ENCODE data around the gene IFI27L2. TPM values are rescaled to one million over a fixed set of nuclear protein-coding genes. Genes with fewer than 3 reads are reported as not detected.
A peak's percentile ranks its signal among the peaks of the same experiment; 100 is the strongest.

Gene IFI27L2
- total RNA-seq, 1 experiment from 2014 or later, result 144 TPM

DNA sequence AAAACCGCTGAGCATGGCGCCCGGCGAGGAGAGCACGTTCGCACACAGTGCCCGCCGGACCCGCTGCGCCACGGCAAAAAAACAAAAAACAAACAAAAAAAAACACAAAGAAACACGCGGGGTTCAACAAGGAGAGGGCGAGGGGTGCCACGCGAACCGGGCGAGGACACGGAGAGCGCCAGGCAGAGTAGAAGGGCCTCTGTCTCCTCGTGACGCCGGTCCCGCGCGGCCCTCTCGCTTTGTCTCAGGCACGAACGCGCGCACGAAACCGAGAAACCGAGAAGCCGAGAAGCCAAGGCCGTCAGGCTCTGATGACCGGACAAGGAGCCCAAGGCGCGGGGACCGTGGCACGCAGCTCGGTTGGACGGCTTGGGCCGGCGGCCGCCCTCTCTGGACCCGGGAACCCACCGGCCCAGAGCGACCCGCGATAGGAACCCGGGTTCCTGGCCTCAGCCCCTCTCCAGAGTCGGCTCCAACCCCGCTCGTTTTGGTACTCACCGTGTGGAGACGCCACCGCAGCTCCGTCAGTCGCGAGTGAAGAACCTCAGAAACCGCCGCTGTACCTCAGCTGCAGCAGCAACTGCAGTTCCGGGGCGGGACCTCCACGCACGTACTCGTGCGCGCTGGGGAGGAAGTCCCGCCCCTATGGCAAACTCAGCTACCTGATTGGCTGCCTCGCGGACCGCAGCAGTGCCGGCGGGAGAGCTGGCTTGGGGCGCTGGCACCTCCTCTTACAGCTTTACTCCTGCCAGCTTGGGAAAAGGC lies 48.6 kb downstream of the IFI27L2 start, which contains the start of the genes DDX24 and IFI27L1:
TSS of gene DDX24 (minus strand) at position 582 of the 765 bp plus-strand sequence. CDS start 1,460 bp downstream, outside the sequence.
TSS of gene IFI27L1 (plus strand) at position 690 of the 765 bp plus-strand sequence. CDS start 15,628 bp downstream, outside the sequence.
- DNase-seq (ENCODE audit: low read depth), result peak; percentile 83
- in situ Hi-C loops (cut with HindIII; ENCODE audit: low pct_unique_long_range_greater_than_20kb, low sequenced_read_pairs), result no loop called here

DNA sequence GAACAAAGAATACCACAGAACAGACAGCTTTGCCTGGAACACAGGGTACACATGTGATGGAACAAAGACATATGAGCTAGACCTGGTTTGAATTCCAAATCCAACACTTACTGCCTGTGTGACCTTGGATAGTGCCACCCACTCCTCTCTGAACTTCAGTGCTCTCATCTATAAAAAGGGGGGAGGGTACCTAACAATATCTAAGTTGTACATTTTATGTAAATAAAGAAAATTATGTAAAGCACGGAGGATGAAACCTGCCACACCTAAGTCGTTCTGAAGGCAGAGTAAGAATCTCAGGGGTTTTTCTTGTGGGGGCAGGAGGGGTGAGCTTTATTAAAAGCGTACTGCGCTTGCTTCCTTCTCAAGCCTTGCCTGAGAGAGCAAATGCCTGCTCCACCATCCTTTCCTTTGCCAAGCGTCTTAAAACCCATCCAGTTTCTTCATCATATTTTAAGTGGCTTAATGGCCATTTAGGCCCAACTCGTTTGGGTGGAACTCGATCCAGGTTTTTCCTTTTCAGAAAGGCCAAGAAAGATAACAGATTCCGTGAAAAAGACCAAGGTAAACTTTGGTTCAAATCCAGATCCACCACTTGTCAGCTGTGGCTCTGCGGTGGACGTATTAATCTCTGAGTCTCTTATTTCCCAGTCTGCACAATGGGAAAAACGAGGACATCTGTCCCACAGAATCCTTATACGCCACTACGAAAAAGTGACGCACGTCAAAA lies 49.3 kb downstream of the IFI27L2 start:
- in situ Hi-C loops (cut with HindIII; ENCODE audit: low pct_unique_long_range_greater_than_20kb, low sequenced_read_pairs), result no loop called here
- no peak for DNase-seq (ENCODE audit: low read depth)

DNA sequence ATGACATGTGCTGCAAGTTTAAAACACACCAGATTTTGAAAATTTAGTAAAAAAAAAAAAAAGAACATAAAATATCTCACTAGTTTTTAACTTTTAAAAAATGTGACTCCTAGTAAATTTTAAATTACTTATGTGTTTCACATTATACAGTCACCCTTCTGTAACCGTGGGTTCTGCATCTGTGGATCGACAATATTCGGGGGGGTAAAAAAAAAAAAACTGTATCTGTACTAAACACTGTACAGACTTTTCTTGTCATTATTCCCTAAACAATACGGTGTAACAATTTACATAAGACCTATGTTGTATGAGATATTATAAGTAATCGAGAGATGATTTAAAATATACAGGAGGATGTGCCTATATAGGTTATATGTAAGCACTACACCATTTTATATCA lies 51.6 kb downstream of the IFI27L2 start:
- in situ Hi-C loops (cut with HindIII; ENCODE audit: low pct_unique_long_range_greater_than_20kb, low sequenced_read_pairs), result no loop called here
- DNase-seq (ENCODE audit: low read depth), result no peak

Other genes starting within 250 kb of the IFI27L2 start
- not detected in 2 replicates for gene FAM181A, start 202.3 kb downstream of the IFI27L2 start, total RNA-seq (2014; rRNA removed; shearing (Covaris generic); ENCODE audit: low replicate concordance)
- gene ASB2, start 153.0 kb downstream of the IFI27L2 start, total RNA-seq (2014; rRNA removed; shearing (Covaris generic); ENCODE audit: low replicate concordance), result 1.9 and 6.3 TPM in 2 replicates
- not detected in 2 replicates for gene CCDC197, start 132.3 kb downstream of the IFI27L2 start, total RNA-seq (2014; rRNA removed; shearing (Covaris generic); ENCODE audit: low replicate concordance)
- gene OTUB2, start 103.3 kb downstream of the IFI27L2 start, total RNA-seq (2014; rRNA removed; shearing (Covaris generic); ENCODE audit: low replicate concordance), result 2.9 and 3.2 TPM in 2 replicates
- gene DDX24, start 48.4 kb downstream of the IFI27L2 start, total RNA-seq (2014; rRNA removed; shearing (Covaris generic); ENCODE audit: low replicate concordance), result 89.6 and 108 TPM in 2 replicates
- gene IFI27L1, start 48.3 kb downstream of the IFI27L2 start, total RNA-seq (2014; rRNA removed; shearing (Covaris generic); ENCODE audit: low replicate concordance), result 6.6 and 21.8 TPM in 2 replicates
- gene IFI27, start 18.9 kb downstream of the IFI27L2 start, total RNA-seq (2014; rRNA removed; shearing (Covaris generic); ENCODE audit: low replicate concordance), result 287 and 560 TPM in 2 replicates
- gene PPP4R4, start 44.7 kb upstream of the IFI27L2 start, total RNA-seq (2014; rRNA removed; shearing (Covaris generic); ENCODE audit: low replicate concordance), result not detected in 2 replicates
- gene SERPINA10, start 163.7 kb upstream of the IFI27L2 start, total RNA-seq (2014; rRNA removed; shearing (Covaris generic); ENCODE audit: low replicate concordance), result not detected in 2 replicates
- gene SERPINA6, start 193.7 kb upstream of the IFI27L2 start, total RNA-seq (2014; rRNA removed; shearing (Covaris generic); ENCODE audit: low replicate concordance), result 3.8 and 8.7 TPM in 2 replicates
- not detected in 2 replicates for gene SERPINA2, start 237.1 kb upstream of the IFI27L2 start, total RNA-seq (2014; rRNA removed; shearing (Covaris generic); ENCODE audit: low replicate concordance)

Measured in Caki2 (cell line).